LHCN-M2 (cell line): Measurements from ENCODE around the gene IGSF8. TPM values are rescaled to one million over a fixed set of nuclear protein-coding genes. Genes with fewer than 3 reads are reported as not detected.

ENCODE experiments used
- DNase-seq: peaks from one replicate; pipeline ENCODE4 v3.0.0-alpha.2; 2012; ENCODE audit warnings: low read depth
- total RNA-seq: library from RNA; depleted of rRNA; stranded (reverse); fragments of >200 nt; gene quantifications from 2 replicates; pipeline ENCODE4 v1.2.3, GENCODE V29; 2014

Gene IGSF8
- total RNA-seq, 1 experiment from 2014 or later, result 22.2 TPM

GRCh38 chr1:160087118-160087662 is 11.2 kb downstream of the IGSF8 start:
- no peak for DNase-seq

GRCh38 chr1:160086456-160086892 is 11.9 kb downstream of the IGSF8 start:
- DNase-seq, result no peak

- peak; percentile 58 for DNase-seq
Observed at GRCh38 chr1:160085686-160086455, 12.5 kb downstream of the IGSF8 start.

GRCh38 chr1:160084771-160085321 is 13.6 kb downstream of the IGSF8 start:
- DNase-seq, result no peak

- DNase-seq, result no peak
Observed at GRCh38 chr1:160083968-160084770, 14.2 kb downstream of the IGSF8 start.

- no peak for DNase-seq
Observed at GRCh38 chr1:160082926-160083325, 15.5 kb downstream of the IGSF8 start.

- DNase-seq, result no peak
Observed at GRCh38 chr1:160082487-160082886, 15.9 kb downstream of the IGSF8 start.

GRCh38 chr1:160081261-160081936 is 17.0 kb downstream of the IGSF8 start, which contains the start of gene KCNJ9:
Gene KCNJ9, plus strand, starts transcription at chr1:160081538. Its CDS starts 2,493 bp downstream, at chr1:160084031.
- DNase-seq, result peak; percentile 44

- peak; percentile 21 for DNase-seq
Observed at GRCh38 chr1:160080381-160081100, 17.9 kb downstream of the IGSF8 start.

GRCh38 chr1:160079448-160079847 is 19.0 kb downstream of the IGSF8 start:
- no peak for DNase-seq

- peak; percentile 31 for DNase-seq
Observed at GRCh38 chr1:160078512-160079195, 19.8 kb downstream of the IGSF8 start.

GRCh38 chr1:160077486-160077885 is 20.9 kb downstream of the IGSF8 start:
- no peak for DNase-seq

GRCh38 chr1:160076295-160076694 is 22.1 kb downstream of the IGSF8 start:
- DNase-seq, result no peak

GRCh38 chr1:160075836-160076235 is 22.6 kb downstream of the IGSF8 start:
- DNase-seq, result no peak

GRCh38 chr1:160074865-160075264 is 23.6 kb downstream of the IGSF8 start:
- DNase-seq, result no peak

- no peak for DNase-seq
Observed at GRCh38 chr1:160071289-160071688, 27.1 kb downstream of the IGSF8 start.

GRCh38 chr1:160070243-160071163 is 27.9 kb downstream of the IGSF8 start:
- DNase-seq, result peak; percentile 35

GRCh38 chr1:160069460-160070231 is 28.8 kb downstream of the IGSF8 start, which contains the start of gene KCNJ10:
Gene KCNJ10, minus strand, starts transcription at chr1:160070160. Its CDS starts 27,628 bp downstream, at chr1:160042532.
- no peak for DNase-seq
